NCI-H2029 treated with DMSO at 0.1 percent for 48 hours (cell line): ENCODE data around the gene NFIL3.
"Not testable (repeated sequence)": the region's sequence is repeated elsewhere in the genome, so short reads cannot be mapped to it uniquely, and the experiment has no call there.

Experiments used
- DNase-seq: peaks from one replicate; lab custom pipeline; 2025; lab: John Stamatoyannopoulos, UW

The NFIL3 gene, protein sequence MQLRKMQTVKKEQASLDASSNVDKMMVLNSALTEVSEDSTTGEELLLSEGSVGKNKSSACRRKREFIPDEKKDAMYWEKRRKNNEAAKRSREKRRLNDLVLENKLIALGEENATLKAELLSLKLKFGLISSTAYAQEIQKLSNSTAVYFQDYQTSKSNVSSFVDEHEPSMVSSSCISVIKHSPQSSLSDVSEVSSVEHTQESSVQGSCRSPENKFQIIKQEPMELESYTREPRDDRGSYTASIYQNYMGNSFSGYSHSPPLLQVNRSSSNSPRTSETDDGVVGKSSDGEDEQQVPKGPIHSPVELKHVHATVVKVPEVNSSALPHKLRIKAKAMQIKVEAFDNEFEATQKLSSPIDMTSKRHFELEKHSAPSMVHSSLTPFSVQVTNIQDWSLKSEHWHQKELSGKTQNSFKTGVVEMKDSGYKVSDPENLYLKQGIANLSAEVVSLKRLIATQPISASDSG

DNA sequence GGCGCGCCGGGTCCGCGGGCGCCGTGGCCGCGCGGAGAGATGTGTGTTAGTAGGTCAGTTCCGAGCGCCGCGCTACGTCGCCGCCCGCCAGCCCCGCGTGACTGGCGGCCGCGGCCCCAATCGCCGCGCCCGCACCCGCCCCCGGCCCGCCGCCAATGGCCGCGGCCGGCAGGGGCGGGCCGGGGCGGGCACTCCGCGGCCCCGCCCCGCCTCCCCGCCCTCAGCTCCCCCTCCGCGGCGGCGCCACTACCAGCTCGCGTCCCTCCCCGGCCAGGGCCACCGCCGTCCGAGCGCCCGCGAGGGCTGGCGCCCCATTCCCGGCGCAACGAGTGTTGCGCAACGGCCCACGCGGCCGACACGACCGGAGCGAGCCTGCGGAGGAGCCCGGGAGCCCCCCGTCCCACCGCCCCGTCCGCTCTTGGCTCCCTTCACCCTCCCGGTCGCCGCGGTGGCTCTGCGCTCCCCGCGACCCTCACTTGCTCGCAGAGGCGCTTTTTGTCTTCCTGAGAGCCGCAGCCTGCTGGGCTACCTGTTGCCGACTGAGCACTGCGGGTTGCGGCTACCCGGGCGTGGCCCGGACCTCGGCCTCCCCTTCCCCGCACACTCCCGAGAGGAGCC, at the start of gene NFIL3:
TSS of gene NFIL3 (minus strand) at position 48 of the 618 bp plus-strand sequence. CDS start 13,098 bp downstream, outside the sequence.
- DNase-seq = peak; percentile 13

DNA sequence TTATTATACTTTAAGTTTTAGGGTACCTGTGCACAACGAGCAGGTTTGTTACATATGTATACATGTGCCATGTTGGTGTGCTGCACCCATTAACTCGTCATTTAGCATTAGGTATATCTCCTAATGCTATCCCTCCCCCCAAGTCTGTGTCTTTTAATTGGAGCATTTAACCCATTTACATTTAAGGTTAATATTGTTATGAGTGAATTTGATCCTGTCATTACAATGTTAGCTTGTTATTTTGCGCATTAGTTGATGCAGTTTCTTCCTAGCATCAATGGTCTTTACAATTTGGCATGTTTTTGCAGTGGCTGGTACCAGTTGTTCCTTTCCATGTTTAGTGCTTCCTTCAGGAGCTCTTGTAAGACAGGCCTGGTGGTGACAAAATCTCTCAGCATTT, 47.9 kb upstream of the NFIL3 start:
- DNase-seq = not testable (repeated sequence)

DNA sequence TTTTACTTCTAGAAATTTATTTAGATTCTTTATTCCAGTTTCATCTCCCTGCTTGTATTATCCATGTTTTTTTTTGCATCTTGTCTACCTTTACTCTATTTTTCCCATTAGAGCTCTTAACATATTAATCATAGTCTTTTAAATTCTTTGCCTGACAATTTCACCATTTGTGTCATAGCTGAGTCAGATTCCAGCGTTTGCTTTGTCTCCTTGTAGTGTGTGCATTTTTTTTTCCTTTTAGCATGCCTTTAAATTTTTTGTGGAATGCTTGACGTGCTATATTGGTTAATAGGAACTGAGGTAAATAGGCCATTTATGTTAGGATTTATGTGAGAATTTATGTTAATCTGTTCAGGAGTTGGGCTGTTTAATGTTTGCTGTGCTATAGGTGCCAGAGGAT, 41.8 kb upstream of the NFIL3 start:
- DNase-seq = no peak

DNA sequence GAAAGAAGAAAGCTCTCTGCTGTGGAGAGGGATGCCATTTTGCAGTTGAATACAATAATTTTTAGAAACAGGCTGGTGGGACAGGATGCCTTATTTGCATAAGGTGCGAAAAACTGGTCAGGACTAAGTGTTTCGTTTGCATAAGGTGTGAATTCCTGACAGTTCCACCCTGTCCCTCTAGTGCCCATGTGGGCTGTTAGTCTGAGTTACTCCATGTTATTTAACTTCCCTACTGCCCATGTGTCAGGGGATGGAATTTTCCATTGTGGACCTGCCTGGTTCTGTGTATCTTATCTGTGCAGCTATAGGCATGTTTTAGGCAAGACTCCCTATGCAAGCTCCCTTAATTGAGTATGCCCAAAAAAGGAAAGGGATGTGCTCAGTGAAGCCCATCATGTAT, 35.3 kb upstream of the NFIL3 start:
- no peak for DNase-seq

DNA sequence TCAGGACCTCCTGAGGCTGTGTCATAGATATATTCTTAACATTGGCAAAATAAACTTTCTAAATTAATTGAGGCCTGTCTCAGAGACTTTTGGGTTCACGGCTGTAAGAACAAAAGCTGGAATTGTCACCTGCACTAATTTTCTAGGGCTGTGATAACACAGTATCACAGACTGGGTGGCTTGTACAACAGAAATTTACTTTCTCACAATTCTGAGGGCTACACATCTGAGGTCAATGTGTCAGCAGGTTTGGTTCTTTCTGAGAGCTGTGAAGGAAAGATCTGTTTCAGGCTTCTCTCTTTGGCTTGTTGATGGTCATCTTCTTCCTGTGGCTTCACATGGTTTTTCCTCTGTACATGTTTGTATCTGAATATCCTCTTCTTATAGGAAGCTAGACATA, 29.2 kb upstream of the NFIL3 start:
- DNase-seq = no peak

DNA sequence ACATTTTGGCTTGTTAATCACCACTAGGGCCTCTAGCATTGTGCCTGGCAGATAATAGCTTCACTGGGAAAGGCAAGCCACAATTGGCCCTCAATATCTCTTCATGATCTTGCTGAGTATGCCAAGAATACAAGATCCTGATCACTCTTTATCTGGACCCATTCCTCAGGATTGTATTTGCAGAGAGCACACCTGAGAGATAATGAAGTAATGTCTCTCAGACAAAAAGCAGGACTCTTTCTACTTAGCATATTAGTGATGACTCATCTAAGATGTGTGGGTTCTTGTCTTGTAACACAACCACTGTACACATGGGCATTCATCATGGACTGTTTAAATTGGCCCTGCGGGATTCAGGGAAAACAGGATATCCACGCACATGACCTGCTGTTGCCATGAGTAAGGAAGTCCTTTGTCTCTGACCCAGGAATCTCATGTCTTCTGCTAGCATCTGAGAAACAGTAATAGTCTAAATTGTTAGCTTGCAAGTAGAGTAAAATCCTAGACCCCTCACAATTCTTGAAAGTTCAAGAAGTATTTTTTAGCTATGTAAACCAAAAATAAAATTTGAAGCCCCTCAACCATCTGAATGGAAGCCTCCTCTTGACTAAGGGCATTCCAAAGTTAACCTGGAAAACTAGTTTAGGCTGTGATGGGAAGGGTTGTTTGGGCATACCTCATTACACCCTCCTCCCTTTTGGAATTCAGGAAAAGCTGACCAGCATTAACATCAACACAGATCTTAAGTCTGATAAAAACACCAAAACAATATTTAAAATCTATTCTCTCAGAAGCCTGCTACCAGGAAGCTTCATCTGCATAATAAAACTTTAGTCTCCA, 28.0 kb upstream of the NFIL3 start:
- no peak for DNase-seq

DNA sequence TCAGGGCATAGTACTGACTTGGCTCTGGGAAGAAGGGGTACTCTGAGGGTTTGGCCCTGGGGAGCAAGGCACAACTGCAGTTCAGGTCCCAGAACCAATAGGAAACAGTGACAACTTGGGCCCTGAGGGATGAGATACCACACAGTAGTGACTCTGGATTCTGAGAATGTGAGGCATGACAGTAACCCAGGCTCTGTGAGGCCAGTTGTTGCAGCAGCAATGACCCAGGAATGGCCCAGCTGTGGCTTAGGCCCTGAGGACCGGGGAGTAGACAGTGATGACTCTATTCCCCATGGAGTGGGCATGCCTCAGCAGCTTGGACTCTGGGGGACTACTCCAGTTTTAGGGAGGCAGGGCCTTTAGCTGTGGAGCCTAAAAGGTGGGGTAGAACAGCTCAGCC, 21.5 kb upstream of the NFIL3 start:
- no peak for DNase-seq

DNA sequence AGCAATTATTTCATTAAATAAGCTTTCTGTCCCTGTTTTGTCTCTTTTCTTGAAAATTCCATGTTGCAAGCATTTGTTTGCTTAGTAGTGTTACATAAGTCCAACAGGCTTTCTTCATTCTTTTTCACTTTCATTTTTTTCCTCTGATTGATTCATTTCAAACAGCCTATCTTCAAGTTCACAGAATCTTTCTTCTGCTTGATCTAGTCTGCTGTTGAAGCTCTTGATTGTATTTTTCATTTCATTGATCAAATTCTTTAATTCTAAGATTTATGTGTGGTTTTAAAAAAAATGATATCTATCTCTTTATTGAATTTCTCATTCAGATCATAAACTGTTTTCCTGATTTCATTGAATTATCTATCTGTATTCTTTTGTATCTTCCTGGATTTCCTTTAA, 20.4 kb upstream of the NFIL3 start:
- DNase-seq = no peak

DNA sequence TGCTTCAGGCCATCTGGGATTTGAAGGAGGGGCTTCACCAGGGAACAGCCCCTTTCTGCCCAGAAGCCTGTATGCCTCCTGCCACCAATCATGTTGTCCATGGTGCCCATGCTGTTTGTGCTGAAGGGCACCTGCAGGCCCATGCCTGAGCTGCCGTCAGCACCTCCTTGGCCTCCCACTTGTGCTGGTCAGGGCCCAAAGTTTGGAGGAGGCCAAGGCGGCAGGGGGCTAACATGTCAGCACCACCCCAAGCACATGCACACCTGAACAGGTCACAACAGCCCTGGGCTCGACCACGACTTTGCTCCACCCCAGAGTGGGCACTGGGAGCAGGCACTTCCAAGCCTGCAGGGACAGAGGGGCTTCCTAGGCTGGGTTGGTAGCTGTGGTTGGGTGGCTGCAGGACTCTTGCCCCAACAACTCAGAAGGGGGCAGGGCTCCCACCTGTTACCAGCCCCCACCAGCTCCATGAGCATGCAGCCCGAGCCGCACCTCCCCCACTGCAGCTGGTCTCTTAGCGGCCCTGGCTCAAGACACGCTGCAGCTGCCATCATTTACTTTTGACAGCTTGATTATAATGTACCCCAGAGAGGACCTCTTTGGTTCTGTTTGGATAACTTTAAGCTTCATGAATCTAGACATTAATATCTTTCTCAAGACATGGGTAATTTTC, 19.8 kb upstream of the NFIL3 start:
- no peak for DNase-seq

DNA sequence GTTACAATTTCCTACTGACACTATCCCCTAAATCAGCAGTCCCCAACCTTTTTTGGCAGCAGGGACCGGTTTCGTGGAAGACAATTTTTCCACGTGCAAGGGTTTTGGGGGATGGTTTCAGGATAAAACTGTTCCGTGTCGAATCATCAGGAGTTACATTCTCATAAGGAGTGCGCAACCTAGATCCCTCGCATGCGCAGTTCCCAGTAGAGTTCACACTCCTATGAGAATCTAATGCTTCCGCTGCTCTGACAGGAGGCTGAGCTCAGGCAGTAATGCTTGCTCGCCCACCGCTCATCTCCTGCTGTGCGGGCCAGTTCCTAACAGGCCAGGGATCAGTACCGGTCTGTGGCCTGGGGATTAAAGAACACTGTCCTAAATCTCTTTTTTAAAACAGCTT, 13.2 kb upstream of the NFIL3 start:
- DNase-seq = no peak

DNA sequence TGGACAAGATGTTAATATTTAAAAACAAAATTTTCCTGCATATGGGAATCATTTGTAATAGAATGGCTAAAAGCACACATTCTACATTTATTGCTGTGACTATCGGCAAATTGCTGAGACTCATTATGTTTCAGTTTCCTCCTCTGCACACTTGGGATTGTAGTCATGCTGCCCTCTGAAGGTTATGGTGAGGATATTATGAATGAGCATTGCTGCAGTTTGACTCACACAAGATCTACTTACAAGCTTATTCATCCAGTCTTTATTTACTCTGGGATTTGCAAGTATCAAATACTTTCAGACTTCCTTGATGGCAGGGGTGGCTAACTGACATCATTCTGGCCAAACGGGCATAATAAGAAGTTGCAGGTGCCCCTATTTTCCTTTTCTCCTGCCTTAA, 9.5 kb upstream of the NFIL3 start:
- peak; percentile 46 for DNase-seq

DNA sequence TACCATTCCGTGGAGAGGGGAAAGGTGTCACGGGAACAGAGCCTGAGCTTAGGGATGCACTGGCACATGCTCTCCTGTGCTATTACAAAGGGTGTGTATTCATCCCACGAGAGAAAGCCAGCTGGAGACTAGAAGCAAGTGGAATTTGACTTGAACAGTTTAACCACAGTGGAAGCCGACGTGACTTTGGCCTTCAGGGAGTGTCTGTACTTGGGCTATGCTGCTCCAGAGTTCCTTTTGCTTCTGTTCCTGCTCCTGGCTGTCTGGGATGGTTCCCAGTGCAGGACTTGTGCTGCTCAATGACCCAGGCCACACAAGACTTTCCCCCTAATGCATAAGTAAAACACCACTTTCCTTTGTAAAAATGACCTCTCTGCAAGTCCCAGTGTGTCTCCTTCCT, 7.9 kb upstream of the NFIL3 start:
- no peak for DNase-seq

DNA sequence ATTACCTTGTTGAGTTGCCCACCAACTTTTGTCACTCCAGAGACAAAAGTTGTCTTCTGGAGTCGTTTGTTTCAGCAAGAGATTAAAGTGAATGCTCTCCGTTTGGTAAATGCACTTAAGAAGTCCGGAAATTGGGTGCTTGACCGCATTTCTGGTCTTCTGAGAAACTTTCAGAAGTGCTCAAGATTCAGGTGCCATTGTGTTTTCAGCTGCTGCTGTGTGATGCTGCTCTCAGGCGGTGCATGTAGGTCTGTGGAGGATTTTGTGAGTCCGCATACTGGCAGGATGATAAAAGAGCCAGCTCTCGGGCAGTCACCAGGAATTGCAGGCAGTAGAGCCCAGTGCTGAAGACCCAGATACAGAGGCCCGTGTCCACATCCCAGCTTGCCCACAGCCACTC, 5.9 kb upstream of the NFIL3 start:
- DNase-seq = no peak

DNA sequence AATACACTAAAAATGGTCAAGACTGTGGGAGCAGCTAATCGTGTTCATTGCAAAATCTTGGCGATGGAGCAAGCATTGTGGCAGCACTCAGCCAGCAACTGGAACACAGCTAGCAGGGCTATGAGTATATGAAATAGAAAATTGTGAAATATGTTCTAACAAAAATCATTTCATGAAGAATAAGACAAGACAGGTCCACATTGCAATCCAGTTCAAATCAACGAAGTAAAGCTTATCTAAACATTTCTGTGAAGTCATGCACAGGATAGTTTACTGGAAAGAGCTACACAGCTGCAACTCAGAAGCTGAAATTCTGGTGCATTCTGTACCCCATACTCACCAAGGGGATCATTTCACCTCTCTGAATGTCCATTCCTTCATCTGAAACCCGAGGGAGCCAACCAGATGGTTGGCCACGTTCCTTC, 5.3 kb upstream of the NFIL3 start:
- no peak for DNase-seq

DNA sequence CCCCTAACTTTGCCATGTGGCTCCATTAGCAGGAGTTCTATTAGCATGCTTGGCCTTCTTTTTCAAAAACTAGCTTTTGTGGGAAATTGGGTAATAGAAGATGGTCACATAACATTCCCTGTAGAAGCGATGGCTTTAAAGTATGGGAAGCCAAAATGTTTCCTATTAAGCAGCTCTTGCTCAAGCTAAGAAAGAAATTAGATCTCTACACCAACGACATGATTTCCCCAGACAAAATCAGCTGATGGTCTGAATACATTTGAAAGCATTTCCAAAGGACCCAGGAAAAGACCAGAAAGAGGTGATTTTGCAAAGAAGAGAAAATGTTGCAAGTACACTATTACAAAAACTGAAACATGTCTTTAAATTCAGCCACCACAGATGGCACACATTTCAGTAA, 4.8 kb upstream of the NFIL3 start:
- DNase-seq = no peak

DNA sequence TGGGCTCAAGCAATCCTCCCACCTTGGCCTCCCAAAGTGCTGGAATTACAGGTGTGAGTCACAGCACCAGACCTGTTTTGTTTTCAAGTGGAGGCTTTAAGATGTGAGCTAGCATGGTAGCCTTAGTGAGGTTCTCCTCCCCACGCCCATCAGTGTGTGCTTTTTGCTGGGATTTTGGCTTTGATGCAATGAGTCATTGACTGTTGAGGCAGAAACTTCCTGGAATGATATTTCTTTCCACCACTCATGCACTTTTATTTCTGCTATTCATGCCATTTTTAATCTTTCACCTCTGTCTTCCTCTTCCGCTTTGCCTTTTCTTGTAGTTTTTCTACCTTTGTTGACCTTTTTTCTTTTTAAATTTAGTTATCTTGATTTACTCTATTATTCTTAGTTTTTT, 4.2 kb upstream of the NFIL3 start:
- no peak for DNase-seq

DNA sequence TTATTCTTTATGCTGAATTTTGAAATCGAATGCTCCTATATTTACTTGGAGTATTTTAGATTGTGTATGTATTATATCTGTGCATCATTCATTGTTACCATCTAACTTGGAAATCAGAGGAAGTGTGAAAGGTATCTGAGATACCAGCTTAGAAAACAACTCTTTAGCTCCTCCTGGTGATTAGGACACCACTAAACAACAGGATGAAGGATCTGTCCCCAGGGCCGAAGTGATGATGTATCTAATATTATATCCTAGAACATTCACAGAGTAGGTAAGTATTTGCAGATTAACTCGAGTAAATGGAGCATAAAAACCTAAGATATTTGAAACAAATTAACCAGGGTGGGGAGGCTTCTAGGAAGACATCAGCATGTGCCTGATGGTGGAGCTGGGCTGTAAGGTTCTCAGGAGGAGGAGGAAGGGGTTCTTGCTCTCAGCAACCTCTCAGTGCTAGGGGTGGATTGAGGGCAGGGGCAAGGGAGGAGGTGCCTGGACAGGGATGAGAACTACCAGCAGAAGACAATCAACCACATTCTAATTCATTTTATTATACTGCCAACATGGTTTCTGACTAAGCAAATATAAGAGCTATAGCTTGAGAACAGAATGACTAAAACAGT, 2.6 kb upstream of the NFIL3 start:
- no peak for DNase-seq

DNA sequence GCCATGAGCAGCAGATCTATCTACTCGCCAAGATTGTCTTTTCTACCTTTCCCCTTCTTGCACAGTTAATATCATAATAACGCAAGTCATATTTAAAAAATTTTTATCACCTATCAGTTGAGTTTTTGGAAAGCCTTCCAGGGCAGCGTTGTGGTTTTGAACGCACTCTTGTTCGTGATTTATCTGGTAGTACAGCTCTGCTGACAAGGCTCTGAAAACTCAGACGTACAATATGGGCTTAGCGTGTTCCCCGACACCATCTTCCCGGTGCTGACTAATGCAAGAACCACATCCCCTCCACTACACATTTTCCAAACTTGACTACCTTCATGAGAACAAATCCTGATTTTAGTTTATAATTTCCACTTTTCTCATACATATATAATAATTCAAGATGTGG, 1.6 kb upstream of the NFIL3 start:
- no peak for DNase-seq

DNA sequence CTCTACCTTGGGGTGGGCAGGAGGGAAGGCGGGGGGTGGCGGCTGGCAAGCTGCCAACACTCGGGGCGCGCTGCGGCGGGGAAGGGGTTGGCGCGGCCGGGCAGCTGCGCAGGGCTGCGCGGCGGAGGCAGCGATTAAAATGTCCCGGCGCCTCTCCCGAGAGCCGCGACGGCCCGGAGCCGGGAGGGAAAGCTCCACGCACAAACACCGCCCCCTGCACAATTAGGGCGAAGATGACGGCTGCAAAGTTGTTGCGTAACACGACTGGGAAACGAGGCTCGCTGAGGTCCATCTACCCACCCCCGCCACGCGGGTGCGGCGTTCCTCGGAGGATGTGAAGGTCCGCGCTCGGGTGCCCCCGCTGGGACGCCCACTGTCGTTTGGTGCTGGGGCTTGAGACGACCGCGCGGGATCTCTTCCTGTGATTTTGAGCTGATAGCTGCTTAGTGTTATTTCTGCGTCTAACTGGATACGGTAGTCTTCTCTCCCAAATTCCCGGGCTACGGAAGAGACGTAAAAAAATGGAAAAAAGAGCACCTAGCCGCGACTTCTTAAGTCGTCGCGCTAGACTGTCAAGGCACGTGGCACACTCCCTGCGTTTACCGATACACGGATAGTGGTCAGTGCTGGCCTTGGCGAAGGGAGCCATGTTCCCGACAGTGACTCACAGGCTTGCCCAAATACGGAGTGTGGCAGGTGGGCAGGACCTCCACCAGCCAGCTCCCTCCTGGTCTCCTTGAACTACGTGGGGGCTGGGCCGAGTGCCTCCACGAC, 958 bp upstream of the NFIL3 start:
- no peak for DNase-seq

DNA sequence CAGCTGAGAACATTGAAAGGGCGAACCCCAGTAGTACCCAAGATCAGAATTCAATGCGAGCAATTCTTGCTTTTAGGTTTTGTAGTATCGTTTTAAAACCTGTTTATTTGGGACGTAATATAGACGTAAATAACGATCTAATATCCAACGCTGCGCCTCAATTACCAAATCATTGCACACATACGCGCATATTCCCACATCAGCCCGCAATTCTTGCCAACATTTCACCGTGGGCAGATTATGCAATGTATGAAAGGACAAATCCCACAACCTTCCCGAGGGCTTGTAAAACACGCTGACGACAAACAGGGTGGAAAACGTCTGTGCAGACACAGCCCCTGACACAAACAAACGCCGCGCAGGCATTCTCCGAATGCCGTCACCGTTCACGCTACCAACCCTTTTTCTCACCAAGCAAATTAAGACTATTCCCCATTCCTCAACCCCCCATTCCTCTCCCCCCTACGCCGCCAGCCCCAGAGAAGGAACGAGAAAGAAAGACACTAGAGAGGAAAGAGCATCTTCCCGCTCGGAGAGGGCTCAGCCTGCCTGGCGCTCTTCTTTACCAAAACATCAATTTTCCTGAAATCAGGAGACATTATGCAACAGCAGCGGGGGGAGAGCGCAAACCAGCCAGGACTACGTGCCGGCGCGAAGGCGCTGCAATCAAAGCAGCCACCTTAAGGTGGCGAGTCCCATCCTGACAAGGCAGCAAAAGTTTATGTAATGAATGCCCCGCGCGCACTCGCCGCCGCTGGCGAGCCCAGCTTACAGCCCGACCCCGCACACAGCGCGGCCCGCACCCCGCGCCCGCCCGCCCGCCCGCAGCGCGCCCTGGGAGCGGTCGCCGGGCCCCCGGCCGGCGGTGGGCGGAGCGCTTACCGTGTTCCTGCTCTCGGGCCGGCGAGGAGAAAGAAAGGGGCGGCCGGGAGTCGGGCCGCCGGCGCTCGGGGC, 597 bp downstream of the NFIL3 start:
- no peak for DNase-seq
